ENCODE results near the gene TNK2. TPM values are rescaled to one million over a fixed set of nuclear protein-coding genes. Genes with fewer than 3 reads are reported as not detected.

TNK2 gene
- total and polyA plus RNA-seq, 2 donors (not counting 1 experiment from before 2014, with no cell fraction given): 131 to 198 TPM

DNA sequence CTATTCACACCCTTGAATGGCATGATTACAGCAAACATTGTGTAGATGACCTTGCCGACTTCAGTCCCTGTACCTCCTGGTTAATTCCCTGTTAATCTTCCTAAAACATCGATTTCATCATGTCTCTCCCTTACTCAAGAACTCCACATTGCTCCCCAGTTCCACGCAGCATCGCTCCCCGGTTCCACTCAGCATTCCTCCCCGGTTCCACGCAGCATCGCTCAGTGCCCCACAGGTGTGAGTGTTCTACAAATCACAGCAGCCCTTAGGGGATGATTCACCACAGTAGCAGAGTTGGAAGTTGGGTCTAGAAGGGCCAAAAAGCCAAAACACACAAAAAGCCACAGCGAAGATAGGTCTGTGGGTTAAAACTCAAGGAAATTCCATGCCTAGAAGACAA, 8.6 kb upstream of the TNK2 start:
- peaks cover 8% of the 10 kb centered on the region for H3K4me1 Mint-ChIP-seq
- ChIA-PET POLR2A (no interaction called here), CTCF (interaction anchor here (1.5 to 6.7 kb wide), 4 partner anchors 24 to 65 kb away, joined by 5 to 233 read pairs (median 127); no protein-coding TSS in a partner anchor)
- no peak for TF ChIP-seq EZH2 (IDR thresholded peaks at IDR 0.05; ENCODE audit: borderline replicate concordance, insufficient read depth, low read depth, low read length, poor library complexity, severe bottlenecking)
- TF ChIP-seq, protein P1, sequence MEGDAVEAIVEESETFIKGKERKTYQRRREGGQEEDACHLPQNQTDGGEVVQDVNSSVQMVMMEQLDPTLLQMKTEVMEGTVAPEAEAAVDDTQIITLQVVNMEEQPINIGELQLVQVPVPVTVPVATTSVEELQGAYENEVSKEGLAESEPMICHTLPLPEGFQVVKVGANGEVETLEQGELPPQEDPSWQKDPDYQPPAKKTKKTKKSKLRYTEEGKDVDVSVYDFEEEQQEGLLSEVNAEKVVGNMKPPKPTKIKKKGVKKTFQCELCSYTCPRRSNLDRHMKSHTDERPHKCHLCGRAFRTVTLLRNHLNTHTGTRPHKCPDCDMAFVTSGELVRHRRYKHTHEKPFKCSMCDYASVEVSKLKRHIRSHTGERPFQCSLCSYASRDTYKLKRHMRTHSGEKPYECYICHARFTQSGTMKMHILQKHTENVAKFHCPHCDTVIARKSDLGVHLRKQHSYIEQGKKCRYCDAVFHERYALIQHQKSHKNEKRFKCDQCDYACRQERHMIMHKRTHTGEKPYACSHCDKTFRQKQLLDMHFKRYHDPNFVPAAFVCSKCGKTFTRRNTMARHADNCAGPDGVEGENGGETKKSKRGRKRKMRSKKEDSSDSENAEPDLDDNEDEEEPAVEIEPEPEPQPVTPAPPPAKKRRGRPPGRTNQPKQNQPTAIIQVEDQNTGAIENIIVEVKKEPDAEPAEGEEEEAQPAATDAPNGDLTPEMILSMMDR (IDR thresholded peaks at IDR 0.05): no peak
- H3K79me2 ChIP-seq (ENCODE audit: control insufficient read depth, insufficient read depth, low read length): no peaks in the 10 kb centered on the region
- no peak overlapping the region for H3K4me2 ChIP-seq (replicated peaks; ENCODE audit: low read depth, low read length, poor library complexity, severe bottlenecking)
- H3K9ac ChIP-seq (ENCODE audit: low read length): no peak overlapping the region
- no peak for DNase-seq
- WGBS (ENCODE audit: insufficient coverage): 86% methylated on average over 9 of the region's 9 CpGs
- H3K9me3 Mint-ChIP-seq (ENCODE audit: insufficient read depth): no peaks in the 10 kb centered on the region
- no peaks in the 10 kb centered on the region for H3K27me3 ChIP-seq (replicated peaks in 1 of 4; ENCODE audit: control extremely low read depth in 1 of 4, control insufficient read depth in 3 of 4, insufficient read depth in 4 of 4, low read length in 3 of 4)
- no peak overlapping the region for H3K4me3 ChIP-seq (ENCODE audit: control extremely low read depth in 1 of 5, extremely low read depth in 1 of 5, insufficient read depth in 1 of 5, low read depth in 2 of 5, low read length in 4 of 5)
- no peak overlapping the region for H3K27ac Mint-ChIP-seq
- intact Hi-C loops (cut with micrococcal nuclease): no loop called here
- H3K9me3 ChIP-seq (ENCODE audit: control extremely low read depth in 1 of 3, control insufficient read depth in 2 of 3, insufficient read depth in 1 of 3, low read length in 2 of 3): no peaks in the 10 kb centered on the region
- H3K36me3 ChIP-seq (replicated peaks in 1 of 2; ENCODE audit: control extremely low read depth in 1 of 2, control insufficient read depth in 1 of 2, extremely low read depth in 1 of 2, insufficient read depth in 2 of 2, low read length in 1 of 2): no peaks in the 10 kb centered on the region
- H4K20me1 ChIP-seq (ENCODE audit: control insufficient read depth, insufficient read depth, low read length, poor library complexity, severe bottlenecking): no peaks in the 10 kb centered on the region
- H3K27ac ChIP-seq (ENCODE audit: low read length in 2 of 2): no peak overlapping the region
- H3K4me1 ChIP-seq (ENCODE audit: control insufficient read depth in 2 of 2, insufficient read depth in 2 of 2, low read length in 2 of 2): peaks cover 4 to 9% of the 10 kb centered on the region in 2 donors
- ATAC-seq (ENCODE audit: low read depth): no peak
- peaks cover 3% of the 10 kb centered on the region for H3K27me3 Mint-ChIP-seq
- H2AFZ ChIP-seq (ENCODE audit: insufficient read depth, low read depth, low read length, poor library complexity, severe bottlenecking): no peak overlapping the region
- no peak overlapping the region for H3K4me3 Mint-ChIP-seq

GRCh38 chr3:195916291-195916690, 7.9 kb upstream of the TNK2 start:
- Histone ChIP-seq H3K4me1 (ENCODE audit: control insufficient read depth in 2 of 2, insufficient read depth in 2 of 2, low read length in 2 of 2) (peaks cover 4 to 9% of the 10 kb centered on the region in 2 donors), H2AFZ (ENCODE audit: insufficient read depth, low read depth, low read length, poor library complexity, severe bottlenecking) (no peak overlapping the region), H4K20me1 (ENCODE audit: control insufficient read depth, insufficient read depth, low read length, poor library complexity, severe bottlenecking) (no peaks in the 10 kb centered on the region), H3K27ac (ENCODE audit: low read length in 2 of 2) (no peak overlapping the region), H3K36me3 (replicated peaks in 1 of 2; ENCODE audit: control extremely low read depth in 1 of 2, control insufficient read depth in 1 of 2, extremely low read depth in 1 of 2, insufficient read depth in 2 of 2, low read length in 1 of 2) (no peaks in the 10 kb centered on the region), H3K9ac (ENCODE audit: low read length) (no peak overlapping the region), H3K4me2 (replicated peaks; ENCODE audit: low read depth, low read length, poor library complexity, severe bottlenecking) (no peak overlapping the region), H3K27me3 (replicated peaks in 1 of 4; ENCODE audit: control extremely low read depth in 1 of 4, control insufficient read depth in 3 of 4, insufficient read depth in 4 of 4, low read length in 3 of 4) (no peaks in the 10 kb centered on the region), H3K4me3 (ENCODE audit: control extremely low read depth in 1 of 5, extremely low read depth in 1 of 5, insufficient read depth in 1 of 5, low read depth in 2 of 5, low read length in 4 of 5) (no peak overlapping the region), H3K79me2 (ENCODE audit: control insufficient read depth, insufficient read depth, low read length) (no peaks in the 10 kb centered on the region), H3K9me3 (ENCODE audit: control extremely low read depth in 1 of 3, control insufficient read depth in 2 of 3, insufficient read depth in 1 of 3, low read length in 2 of 3) (no peaks in the 10 kb centered on the region)
- H3K4me1 Mint-ChIP-seq: peaks cover 8% of the 10 kb centered on the region
- H3K9me3 Mint-ChIP-seq (ENCODE audit: insufficient read depth): no peaks in the 10 kb centered on the region
- no peak for DNase-seq
- H3K4me3 Mint-ChIP-seq: no peak overlapping the region
- WGBS (ENCODE audit: insufficient coverage): 90% methylated on average over 6 of the region's 6 CpGs
- CTCF ChIA-PET: interaction anchor here (0.7 to 6.7 kb wide), 7 partner anchors 9 to 645 kb away, joined by 3 to 233 read pairs (median 7); partner anchors contain the start of gene XXYLT1
- POLR2A ChIA-PET: interaction anchor here (0.6 to 2.4 kb wide), 2 partner anchors 20 to 22 kb away, joined by 3 to 15 read pairs; no protein-coding TSS in a partner anchor
- no peak for TF ChIP-seq EZH2 (IDR thresholded peaks at IDR 0.05; ENCODE audit: borderline replicate concordance, insufficient read depth, low read depth, low read length, poor library complexity, severe bottlenecking)
- TF ChIP-seq, protein P1 (IDR thresholded peaks at IDR 0.05): no peak
- no peak for ATAC-seq (ENCODE audit: low read depth)
- peaks cover 3% of the 10 kb centered on the region for H3K27me3 Mint-ChIP-seq
- no peak overlapping the region for H3K27ac Mint-ChIP-seq
- intact Hi-C loops (cut with micrococcal nuclease): no loop called here
